Measurements from ENCODE around the gene PKN2. TPM values are rescaled to one million over a fixed set of nuclear protein-coding genes. Genes with fewer than 3 reads are reported as not detected.

The PKN2 gene
- total RNA-seq, 2 donors from 2014 or later = 64.6 to 71.1 TPM

- Mint-ChIP-seq H3K9me3 (no peaks in the 10 kb centered on the region), H3K4me3 (no peak overlapping the region), H3K27ac (no peak overlapping the region), H3K36me3 (ENCODE audit: low read depth) (peaks cover 41% of the 10 kb centered on the region), H3K4me1 (no peaks in the 10 kb centered on the region), H3K27me3 (ENCODE audit: insufficient read depth) (no peaks in the 10 kb centered on the region)
- H3K36me3 ChIP-seq (ENCODE audit: control insufficient read depth, insufficient read depth, low read length) = peaks cover 33% of the 10 kb centered on the region
- H3K9me3 ChIP-seq (ENCODE audit: control insufficient read depth, low read length) = no peaks in the 10 kb centered on the region
- no peak overlapping the region for H3K4me3 ChIP-seq (ENCODE audit: low read length)
- no peaks in the 10 kb centered on the region for H3K27me3 ChIP-seq (ENCODE audit: control insufficient read depth, insufficient read depth, low read length, poor library complexity, severe bottlenecking)
- no peaks in the 10 kb centered on the region for H3K4me1 ChIP-seq (ENCODE audit: control insufficient read depth, insufficient read depth, low read length)
- H3K27ac ChIP-seq (ENCODE audit: low read depth, low read length) = no peak overlapping the region
- DNase-seq = no peak
- no peak overlapping the region for H3K9ac ChIP-seq (ENCODE audit: extremely low read depth, low read length, poor library complexity, severe bottlenecking)
- TF ChIP-seq CTCF (conservative IDR thresholded peaks at IDR 0.05) = no peak
- WGBS, 2 experiments (ENCODE audit: insufficient coverage in 1 of 2, insufficient read length in 1 of 2) = 91 to 94% methylated on average over 1 to 2 of the region's 2 CpGs
Measured at GRCh38 chr1:88746916-88747315, 62.8 kb downstream of the PKN2 start.

- no peak overlapping the region for H3K4me3 Mint-ChIP-seq
- no peaks in the 10 kb centered on the region for H3K9me3 Mint-ChIP-seq
- no peak for TF ChIP-seq CTCF (conservative IDR thresholded peaks at IDR 0.05)
- peaks cover 20% of the 10 kb centered on the region for H3K36me3 ChIP-seq (ENCODE audit: control insufficient read depth, insufficient read depth, low read length)
- H3K4me1 ChIP-seq (ENCODE audit: control insufficient read depth, insufficient read depth, low read length) = no peaks in the 10 kb centered on the region
- no peak overlapping the region for H3K9ac ChIP-seq (ENCODE audit: extremely low read depth, low read length, poor library complexity, severe bottlenecking)
- no peak for DNase-seq
- no peaks in the 10 kb centered on the region for H3K27me3 ChIP-seq (ENCODE audit: control insufficient read depth, insufficient read depth, low read length, poor library complexity, severe bottlenecking)
- 88 to 100% methylated on average over 1 to 4 of the region's 4 CpGs for WGBS, 2 experiments (ENCODE audit: insufficient coverage in 1 of 2, insufficient read length in 1 of 2)
- H3K27ac Mint-ChIP-seq = no peak overlapping the region
- no peaks in the 10 kb centered on the region for H3K27me3 Mint-ChIP-seq (ENCODE audit: insufficient read depth)
- H3K9me3 ChIP-seq (ENCODE audit: control insufficient read depth, low read length) = no peaks in the 10 kb centered on the region
- H3K27ac ChIP-seq (ENCODE audit: low read depth, low read length) = no peak overlapping the region
- H3K4me3 ChIP-seq (ENCODE audit: low read length) = no peak overlapping the region
- H3K4me1 Mint-ChIP-seq = no peaks in the 10 kb centered on the region
- H3K36me3 Mint-ChIP-seq (ENCODE audit: low read depth) = peaks cover 36% of the 10 kb centered on the region
Measured at GRCh38 chr1:88751714-88752113, 67.6 kb downstream of the PKN2 start.

- Mint-ChIP-seq H3K27me3 (ENCODE audit: insufficient read depth) (no peaks in the 10 kb centered on the region), H3K27ac (peak overlapping the region; percentile 40), H3K36me3 (ENCODE audit: low read depth) (peaks cover 33% of the 10 kb centered on the region), H3K4me1 (no peaks in the 10 kb centered on the region), H3K4me3 (no peak overlapping the region), H3K9me3 (no peaks in the 10 kb centered on the region)
- Histone ChIP-seq H3K4me3 (ENCODE audit: low read length) (no peak overlapping the region), H3K27me3 (ENCODE audit: control insufficient read depth, insufficient read depth, low read length, poor library complexity, severe bottlenecking) (no peaks in the 10 kb centered on the region), H3K9ac (ENCODE audit: extremely low read depth, low read length, poor library complexity, severe bottlenecking) (no peak overlapping the region), H3K36me3 (ENCODE audit: control insufficient read depth, insufficient read depth, low read length) (peaks cover 25% of the 10 kb centered on the region), H3K27ac (ENCODE audit: low read depth, low read length) (no peak overlapping the region), H3K9me3 (ENCODE audit: control insufficient read depth, low read length) (no peaks in the 10 kb centered on the region), H3K4me1 (ENCODE audit: control insufficient read depth, insufficient read depth, low read length) (no peaks in the 10 kb centered on the region)
- no peak for DNase-seq
- WGBS, 2 experiments (ENCODE audit: insufficient coverage in 1 of 2, insufficient read length in 1 of 2) = 96 to 97% methylated on average over 5 to 6 of the region's 6 CpGs
- no peak for TF ChIP-seq CTCF (conservative IDR thresholded peaks at IDR 0.05)
Measured at GRCh38 chr1:88753506-88753905, 69.4 kb downstream of the PKN2 start.
